GM21381 (cell line): ENCODE measurements around the gene ATG4B.
"Not testable (repeated sequence)": the region's sequence is repeated elsewhere in the genome, so short reads cannot be mapped to it uniquely, and the experiment has no call there.

ENCODE experiments used
- ATAC-seq: cut with Tn5 transposase; IDR thresholded peaks from one replicate; pipeline ENCODE4 v1.9.1; 2021; ENCODE audit warnings: mild to moderate bottlenecking, moderate library complexity; ENCODE audit not compliant: unreplicated experiment

The ATG4B gene

DNA sequence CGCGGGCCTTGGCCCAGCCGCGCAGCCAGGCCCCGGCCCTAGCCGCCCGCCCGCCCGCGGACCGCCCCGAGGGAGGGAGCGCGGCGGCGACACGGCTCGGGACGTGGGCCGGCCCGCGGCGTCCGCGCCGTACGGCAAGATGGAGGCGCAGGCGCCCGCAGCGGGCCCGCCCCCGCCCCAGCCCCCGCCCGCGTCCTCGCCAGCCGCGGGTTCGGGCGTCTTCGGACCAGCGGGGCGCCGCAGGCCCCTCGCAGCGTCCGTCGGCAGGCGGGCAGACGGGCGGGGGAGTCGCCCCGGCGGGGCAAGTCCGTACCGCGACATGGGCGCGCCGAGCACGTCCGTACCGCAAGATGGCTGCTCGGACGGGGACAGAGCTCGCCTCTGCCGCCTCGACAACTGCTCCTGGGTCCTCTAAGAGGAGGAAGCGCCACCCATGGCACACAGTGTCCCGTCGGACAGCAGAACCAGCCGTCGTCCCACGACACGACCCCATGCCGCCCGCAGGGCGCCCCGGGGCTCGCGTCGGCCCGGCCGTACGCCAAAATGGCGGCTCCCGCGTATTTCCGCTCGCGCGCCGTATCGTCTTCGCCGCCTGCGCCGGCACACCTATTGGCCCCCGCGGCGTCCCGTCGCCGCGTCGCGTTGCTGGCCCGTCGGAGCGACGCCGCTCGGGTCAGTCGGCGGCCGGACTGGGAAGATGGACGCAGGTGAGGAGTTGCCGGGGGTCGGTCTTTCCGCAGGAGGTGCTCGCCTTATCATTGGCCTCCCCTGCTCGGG lies at the start of gene ATG4B, which contains the start of gene THAP4:
Gene ATG4B, plus strand, starts transcription at position 676 of the 777 bp plus-strand sequence. Its CDS starts 22 bp downstream, at position 698.
Gene THAP4, minus strand, starts transcription at position 141 of the 777 bp plus-strand sequence. CDS start 141 bp downstream, outside the sequence.
- peak; percentile 75 for ATAC-seq

DNA sequence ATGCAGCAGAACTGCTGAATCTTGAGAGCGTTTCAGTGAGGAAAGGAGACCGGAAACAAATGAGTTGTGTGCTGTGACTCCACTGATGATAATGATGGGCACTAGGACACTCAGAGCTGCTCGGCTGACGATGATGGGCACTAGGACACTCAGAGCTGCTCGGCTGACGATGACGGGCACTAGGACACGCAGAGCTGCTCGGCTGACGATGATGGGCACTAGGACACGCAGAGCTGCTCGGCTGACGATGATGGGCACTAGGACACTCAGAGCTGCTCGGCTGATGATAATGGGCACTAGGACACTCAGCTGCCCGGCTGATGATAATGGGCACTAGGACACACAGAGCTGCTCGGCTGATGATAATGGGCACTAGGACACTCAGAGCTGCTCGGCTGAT lies 47.6 kb upstream of the ATG4B start:
- not testable (repeated sequence) for ATAC-seq

DNA sequence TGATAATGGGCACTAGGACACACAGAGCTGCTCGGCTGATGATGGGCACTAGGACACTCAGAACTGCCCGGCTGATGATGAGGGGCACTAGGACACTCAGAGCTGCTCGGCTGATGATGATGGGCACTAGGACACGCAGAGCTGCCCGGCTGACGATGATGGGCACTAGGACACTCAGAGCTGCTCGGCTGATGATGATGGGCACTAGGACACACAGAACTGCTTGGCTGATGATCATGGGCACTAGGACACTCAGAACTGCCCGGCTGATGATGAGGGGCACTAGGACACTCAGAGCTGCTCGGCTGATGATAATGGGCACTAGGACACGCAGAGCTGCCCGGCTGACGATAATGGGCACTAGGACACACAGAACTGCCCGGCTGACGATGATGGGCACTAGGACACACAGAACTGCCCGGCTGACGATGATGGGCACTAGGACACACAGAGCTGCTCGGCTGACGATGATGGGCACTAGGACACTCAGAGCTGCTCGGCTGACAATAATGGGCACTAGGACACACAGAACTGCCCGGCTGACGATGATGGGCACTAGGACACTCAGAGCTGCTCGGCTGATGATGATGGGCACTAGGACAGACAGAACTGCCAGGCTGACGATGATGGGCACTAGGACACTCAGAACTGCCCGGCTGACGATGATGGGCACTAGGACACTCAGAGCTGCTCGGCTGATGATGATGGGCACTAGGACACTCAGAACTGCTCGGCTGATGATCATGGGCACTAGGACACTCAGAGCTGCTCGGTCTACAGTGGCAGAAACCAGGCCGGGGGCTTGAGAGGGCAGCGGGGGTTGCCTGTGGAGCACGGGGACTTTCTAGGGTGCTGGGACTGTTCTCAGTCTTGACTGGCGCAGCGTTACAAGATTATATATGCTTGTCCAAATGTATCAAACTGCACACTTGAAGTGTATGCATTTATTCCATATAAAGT lies 46.7 kb upstream of the ATG4B start:
- not testable (repeated sequence) for ATAC-seq

DNA sequence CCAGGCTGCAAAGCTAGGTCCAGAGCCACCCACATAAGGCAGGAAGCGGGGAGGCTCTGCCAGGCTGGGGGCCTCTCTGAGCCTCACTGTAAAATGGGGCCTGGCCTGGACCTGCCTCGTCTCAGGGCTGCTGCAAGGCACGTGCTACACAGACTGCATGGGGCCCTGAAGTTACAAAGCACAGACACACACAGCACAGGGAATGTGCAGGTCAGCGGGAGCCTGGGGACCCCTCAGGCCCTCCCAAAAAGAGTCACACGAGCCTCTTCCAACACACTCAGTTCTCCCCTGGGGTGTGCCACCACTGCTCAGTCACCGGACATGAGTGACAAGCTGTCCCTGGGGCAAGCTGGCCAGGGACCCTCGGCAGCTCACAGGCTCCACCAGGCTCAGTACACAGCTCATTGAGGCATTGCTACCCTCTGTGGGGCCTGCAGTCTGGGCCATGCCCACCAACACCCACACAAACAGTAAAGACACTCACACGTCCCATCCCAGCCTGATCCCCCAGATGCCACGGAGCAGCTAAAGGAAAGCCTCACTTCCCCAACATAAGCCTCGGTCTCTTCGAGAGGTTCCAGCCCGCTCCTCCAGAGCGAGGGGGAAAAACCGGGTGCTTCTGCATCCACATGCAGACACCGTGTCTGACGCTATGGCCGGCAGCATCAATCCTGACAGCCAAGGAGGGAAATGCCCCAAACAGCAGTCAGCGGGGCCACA lies 45.2 kb upstream of the ATG4B start:
- no peak for ATAC-seq

DNA sequence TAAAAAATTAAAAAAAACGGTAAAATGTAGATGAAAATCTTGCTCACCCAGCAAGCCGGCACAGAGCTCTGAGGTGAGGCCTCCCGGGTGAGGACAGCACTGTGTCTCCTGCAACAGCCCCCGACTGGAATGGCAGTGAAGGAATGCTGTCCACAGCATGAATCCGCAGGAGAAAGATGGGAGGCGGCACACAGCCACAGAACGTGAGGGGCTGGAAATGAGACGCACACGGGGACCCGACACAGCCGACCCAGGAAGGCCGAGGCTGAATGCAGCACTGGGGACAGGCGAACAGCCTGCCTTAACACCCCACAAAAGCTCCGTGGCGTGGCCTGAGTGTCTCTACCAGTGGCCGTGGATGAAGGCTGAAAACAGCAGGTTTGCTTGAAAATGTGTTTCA lies 44.2 kb upstream of the ATG4B start:
- no peak for ATAC-seq

DNA sequence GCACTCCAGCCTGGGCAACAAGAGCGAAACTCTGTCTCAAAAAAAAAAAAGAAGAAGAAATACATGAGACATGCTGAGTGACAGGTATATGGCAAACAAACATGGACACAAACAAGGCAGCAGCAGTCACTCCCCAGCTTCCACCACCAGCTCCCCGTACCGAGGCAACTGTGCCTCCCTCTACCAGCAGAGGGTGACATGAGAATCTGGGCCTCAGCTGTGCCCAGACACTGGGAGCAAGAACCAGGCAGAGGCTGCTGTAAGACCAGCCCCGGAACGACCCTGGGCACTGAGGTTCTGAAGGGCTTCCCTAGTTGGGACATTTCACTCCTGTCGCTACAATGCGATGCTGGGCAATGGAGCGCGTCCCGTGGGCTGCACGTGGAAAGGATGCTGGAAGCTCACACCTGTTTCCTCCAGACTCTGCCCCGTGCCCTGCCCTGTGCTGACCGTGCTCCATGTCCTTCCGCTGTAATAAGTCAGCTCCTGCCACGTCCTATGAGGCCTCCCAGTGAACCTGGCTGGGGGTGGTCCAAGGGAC lies 41.8 kb upstream of the ATG4B start:
- ATAC-seq: no peak

DNA sequence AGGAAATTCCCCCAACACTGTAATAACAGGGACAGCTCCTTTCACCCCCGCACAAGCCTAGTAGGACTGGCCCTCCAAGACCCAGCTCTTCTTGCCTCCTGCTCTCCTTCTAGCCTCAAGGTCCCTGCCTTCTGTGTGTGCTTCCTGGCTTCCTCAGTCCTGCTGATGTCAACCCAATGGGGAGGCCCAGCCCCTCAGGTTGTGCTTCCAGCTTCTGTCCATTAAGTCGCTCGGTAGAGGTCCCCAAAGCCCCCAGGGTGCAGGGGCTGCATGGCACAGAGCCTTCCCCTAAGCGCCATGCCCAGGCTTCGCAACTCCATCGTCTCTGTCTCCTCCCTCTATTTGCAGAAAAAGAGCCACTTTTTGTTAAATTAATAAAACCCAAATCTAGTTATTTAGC lies 39.9 kb upstream of the ATG4B start:
- no peak for ATAC-seq

DNA sequence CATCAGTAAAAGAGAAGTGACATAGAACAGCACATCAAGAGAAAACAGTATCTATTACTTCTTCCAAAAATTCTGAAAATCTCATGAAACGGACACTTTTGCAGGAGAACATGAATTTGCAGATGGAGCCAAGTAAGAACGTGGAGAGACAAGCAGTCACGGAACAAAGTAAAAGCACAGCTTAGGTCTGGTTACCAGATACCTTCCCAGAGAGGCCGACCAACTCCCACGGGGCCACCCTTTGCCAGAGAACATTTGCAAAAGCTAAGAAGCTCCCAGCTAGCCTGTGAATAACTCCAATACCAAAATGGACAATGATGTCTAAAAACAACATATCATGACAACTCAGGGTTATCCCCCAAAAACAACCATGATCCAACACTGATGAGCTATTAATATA lies 39.4 kb upstream of the ATG4B start:
- ATAC-seq: no peak

DNA sequence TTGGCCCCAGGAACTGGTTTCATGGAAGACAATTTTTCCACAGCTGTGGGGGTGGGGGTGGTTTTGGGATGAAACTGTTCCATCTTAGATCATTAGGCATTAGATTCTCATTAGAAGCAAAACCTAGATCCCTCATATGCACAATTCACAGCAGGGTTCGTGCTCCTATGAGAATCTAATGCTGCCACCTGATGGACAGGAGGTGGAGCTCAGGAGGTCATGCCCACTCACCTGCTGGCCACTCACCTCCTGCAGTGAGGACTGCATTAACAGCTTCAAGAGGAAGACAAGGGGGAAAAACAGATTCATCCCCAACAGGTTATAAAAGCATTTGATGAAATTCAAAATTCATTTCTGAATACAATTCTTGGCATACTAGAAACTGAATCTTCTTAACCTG lies 39.0 kb upstream of the ATG4B start:
- ATAC-seq: no peak

DNA sequence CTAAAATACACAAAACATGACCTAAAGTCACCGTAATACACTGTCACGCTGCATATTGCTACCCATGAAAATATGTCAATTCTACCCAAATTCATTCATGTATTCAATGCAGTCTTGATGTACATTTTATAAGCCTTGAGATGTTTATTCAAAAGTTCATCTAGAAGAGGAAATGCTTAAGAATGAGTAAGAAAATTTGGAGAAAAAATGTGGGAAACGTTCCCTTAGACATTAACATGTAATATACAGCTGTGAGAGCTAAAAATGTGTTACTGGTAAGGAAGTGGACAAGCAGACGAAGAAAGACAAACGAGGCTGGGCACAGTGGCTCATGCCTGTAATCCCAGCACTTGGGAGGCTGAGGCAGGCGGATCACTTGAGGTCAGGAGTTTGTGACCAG lies 37.9 kb upstream of the ATG4B start:
- no peak for ATAC-seq

DNA sequence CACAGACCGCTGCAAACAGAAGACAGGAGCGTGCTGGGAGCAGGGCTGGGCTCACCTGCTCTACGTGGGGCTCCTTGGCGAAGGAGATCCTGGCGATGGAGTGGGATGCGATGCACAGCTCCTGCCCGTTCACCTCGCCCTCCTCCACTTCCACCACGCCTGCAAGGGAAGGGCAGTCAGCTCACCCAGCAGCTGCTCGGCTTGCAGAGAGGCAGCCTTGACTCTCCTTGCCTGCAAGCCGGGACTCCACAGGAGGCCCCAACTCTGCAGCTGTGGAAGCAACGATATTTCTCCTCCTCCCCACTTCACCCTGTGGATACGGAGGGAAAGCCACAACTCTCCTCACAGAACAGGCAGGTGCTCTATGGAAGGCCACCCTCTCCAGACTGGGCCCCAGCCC lies 35.7 kb upstream of the ATG4B start:
- ATAC-seq: no peak

DNA sequence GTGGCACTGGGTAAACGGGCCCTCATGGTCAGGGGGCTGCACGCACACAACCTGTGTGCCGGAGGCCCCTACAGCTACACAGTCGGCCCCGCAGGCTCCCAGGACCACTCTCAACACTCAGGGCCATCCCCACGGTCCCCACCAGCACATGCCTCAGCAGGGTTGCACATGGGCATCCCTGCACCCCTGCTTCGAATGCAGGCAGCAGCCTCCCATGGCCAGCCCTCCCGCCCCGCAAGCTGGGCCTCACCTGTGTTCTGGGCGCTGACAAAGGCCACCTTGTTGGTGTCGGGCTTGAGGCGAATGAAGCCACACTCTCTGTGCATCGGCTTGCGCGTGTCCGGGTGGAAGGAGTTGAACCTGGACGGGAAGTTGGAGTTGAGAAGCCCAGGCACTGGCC lies 34.8 kb upstream of the ATG4B start:
- no peak for ATAC-seq

DNA sequence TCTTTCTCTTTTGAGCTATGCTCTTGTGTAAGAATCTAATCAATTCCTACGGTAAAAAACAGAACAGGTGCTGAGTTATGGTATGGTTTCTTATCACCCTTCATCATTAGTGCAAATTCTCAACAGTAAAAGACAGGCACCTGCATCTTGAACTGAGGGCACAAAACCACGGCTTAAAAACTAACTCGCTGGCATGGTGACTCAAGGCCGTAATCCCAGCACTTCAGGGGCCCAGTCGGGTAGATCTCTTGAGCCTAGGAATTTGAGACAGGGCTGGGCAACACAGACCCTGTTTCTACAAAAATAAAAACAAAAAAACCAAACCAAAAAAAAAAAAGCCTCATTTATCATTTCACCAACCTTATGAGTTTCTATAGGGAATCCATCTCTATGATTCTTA lies 33.8 kb upstream of the ATG4B start:
- no peak for ATAC-seq

DNA sequence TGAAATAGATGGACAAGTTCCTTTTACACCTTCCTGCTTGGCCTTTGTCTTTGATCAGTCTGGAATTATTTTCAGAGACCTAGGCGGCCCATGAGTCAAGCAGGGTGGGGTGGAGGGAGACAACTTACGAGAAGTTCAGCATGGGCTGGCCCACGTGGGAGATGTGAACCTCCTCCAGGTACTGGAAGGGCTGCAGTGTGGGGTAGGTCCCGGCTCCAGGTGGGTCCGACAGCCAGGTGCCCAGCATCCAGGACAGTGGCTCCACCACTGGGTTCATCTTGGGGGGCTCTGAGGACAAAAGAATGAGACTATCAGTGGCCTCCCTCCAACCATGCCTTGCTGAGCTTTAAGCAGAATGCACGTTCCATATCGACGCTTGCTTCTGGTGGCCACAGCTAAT lies 31.3 kb upstream of the ATG4B start:
- ATAC-seq: no peak

DNA sequence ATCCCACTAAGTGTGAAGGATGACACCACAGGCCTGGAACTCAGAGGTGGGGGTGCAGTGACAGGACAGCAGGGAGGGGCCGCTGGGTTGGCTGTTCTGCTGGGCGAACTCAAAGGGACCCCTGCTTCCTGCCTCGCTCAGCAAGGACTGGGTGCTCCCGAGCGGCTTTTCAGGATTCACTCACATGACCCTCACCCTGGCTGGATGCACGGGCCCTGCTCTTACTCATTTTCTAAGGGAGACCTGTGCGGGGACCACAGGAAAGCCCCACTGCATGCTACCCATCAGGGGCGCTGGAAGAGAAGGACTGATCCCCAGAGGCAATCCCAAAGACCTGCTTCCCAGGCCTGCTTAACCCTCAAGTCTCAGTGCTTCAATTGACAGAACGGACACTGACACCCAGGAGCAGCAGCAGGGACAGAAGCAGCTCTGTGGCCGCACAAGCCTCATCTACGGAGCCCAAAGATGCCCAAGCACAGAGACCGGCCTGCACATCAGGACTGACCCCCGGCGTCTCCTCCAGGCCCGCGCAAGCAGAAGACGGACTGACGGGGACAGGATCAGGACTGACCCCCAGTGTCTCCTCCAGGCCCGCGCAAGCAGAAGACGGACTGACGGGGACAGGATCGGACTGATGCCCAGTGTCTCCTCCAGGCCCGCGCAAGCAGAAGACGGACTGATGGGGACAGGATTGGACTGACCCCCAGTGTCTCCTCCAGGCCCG lies 30.2 kb upstream of the ATG4B start:
- ATAC-seq: no peak

DNA sequence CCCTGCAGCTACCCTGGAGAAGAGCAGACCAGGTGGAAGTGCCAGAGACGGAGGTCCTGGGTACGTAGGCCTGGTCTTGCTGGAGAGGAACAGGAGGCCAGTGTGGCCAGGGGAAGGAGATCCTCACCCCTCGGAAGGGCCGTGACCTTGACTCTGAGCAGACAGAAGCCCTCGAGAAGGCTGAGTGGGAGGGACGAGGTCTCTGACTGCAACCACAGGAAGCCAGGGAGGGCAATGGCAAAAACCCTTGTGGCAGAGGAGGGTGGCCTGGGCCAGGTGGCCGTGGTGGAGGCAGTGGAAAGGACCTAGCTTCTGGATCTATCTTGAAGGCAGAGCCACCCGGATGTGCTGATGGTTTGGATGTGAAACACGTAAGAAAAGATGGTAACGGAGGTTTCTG lies 28.6 kb upstream of the ATG4B start:
- no peak for ATAC-seq

DNA sequence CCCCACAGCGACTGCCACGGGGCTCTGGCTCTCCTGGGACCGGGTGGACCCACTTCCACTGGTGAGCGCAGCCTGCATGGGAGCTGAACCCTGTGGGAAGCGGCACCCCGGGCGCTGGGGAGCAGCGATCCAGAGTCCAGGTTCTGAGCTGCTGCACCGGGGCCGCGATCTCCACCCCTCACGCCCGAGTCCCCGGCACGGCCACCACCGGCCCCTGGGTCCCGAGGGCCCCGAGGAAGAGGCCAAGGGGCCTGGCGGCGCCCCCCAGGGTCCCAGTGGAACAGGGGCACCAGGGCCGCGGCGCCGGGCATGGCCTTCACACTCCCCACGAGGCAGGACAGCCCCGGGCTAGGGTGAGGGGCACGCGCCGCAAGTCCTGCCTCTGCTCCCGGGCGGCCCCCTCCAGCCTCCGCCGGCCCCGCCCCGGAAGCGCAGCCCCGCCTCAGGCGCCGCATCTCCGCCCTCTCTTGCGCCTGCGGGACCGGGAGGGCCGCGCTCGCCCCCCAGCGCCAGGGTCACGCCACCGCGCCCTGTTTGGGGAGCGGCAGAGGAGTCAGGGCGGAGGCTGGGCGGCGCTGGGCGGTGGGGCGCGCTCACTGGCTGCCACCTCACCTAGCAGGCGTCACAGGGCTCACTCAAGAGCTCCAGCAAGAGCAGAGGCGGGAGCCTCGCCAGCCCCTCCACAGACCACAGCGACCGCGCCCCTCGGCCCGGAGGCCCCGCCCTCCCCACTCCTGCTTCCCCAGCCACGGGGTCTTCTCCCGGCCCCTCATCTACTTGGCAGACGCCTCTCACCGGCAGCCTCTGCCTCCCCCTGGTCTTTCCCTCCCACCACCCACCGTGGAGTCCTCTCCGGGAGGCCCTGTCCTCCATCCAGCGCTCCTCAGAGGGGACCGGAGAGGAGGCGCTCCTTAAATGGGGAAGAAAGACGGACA lies 27.4 kb upstream of the ATG4B start:
- peak; percentile 94 for ATAC-seq

DNA sequence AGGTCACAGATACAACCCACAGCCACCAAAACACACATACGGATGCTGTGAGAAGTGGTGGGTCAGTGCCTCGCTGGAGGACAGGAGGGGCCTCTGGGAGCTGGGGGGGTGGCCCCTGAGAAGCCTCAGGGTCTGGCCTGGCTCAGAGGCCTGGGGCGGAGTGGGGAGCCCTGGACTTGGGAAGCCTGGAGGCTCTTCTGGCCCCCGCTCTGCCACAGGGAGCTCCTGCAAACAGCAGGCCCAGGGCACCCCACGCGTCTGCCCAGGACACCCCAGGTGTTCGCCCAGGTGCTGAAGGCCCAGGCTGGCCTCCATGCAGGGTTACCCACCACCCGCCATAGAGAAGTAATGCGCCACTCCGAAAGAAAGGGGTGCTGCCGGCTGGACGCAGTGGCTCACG lies 26.4 kb upstream of the ATG4B start:
- ATAC-seq: no peak
